Putamen (tissue), 1 donor: Measurements from ENCODE around the gene TRAPPC4.
"Not testable (repeated sequence)": the region's sequence is repeated elsewhere in the genome, so short reads cannot be mapped to it uniquely, and the experiment has no call there.

Experiments
- DNase-seq: peaks from one replicate; pipeline ENCODE4 v3.0.0-alpha.2; 2016; ENCODE audit warnings: low spot score

Gene TRAPPC4

DNA sequence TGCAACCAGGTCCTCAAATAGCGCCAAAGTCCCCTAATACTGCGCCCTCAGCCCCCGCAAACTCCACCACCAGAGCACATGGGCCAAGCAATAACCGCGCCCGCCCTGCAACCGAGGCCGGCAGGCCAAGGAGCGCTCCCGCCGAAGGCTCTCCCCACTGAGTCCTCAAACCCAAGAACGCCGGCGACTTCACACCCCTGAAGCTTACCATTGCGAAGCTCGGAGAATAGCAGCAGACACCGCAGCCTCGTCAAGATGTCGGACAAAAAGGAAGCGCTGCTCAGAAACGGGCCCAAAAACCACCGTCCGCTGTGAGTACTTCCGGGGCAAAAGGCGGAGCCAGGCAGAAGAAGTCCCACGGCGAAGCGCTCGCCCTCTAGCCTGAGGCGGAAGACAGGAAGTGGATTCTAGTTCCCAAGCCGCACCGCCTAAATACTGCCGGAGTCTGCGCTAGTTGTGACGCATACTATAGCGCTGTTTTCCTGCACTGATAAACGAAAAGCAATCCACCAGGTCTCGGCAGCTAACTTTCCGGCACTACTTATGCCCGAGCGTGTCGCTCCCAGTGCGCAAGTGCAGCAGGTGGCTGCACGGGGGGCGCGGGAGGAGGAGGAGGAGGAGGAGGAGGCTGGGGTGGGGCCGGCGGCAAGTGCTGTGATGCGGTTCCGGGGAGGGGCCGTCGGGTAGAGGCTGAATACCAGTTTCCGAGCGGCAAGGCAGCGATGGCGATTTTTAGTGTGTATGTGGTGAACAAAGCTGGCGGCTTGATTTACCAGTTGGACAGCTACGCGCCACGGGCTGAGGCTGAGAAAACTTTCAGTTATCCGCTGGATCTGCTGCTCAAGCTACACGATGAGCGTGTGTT is at the start of gene TRAPPC4, which contains the start of gene RPS25:
Gene TRAPPC4 (plus strand): TSS at position 693 of the 865 bp plus-strand sequence. CDS start 30 bp downstream, at position 723.
Gene RPS25 (minus strand): TSS at position 270 of the 865 bp plus-strand sequence. CDS start 59 bp downstream, at position 211.
- DNase-seq, result peak; percentile 98

- not testable (repeated sequence) for DNase-seq
These were observed 49.1 kb upstream of the TRAPPC4 start for GRCh38 chr11:118969508-118969907.

- no peak for DNase-seq
These were observed 46.9 kb upstream of the TRAPPC4 start, which contains the start of gene FOXR1 for GRCh38 chr11:118971646-118972045. TSS of gene FOXR1 (plus strand) at chr11:118971761. CDS start at chr11:118971932, 171 bp downstream.

DNA sequence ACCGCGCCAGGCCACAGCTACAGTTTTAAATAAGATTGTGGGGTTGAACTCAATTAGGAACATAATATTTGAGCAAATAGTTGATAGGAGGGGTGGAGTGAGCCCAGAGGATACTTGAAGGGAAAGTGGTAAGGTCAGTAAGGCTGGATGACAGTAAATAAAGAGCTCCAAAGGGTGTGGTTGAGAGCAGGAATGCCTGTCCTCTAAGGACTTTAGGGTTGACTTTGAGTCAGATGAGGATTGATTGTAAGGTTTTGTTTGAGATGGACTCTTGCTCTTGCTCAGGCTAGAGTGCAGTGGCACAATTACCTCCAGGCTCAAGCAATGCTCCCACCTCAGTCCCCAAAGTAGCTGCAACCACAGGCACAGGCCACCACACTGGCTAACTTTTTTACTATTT is 44.6 kb upstream of the TRAPPC4 start:
- DNase-seq, result no peak

DNA sequence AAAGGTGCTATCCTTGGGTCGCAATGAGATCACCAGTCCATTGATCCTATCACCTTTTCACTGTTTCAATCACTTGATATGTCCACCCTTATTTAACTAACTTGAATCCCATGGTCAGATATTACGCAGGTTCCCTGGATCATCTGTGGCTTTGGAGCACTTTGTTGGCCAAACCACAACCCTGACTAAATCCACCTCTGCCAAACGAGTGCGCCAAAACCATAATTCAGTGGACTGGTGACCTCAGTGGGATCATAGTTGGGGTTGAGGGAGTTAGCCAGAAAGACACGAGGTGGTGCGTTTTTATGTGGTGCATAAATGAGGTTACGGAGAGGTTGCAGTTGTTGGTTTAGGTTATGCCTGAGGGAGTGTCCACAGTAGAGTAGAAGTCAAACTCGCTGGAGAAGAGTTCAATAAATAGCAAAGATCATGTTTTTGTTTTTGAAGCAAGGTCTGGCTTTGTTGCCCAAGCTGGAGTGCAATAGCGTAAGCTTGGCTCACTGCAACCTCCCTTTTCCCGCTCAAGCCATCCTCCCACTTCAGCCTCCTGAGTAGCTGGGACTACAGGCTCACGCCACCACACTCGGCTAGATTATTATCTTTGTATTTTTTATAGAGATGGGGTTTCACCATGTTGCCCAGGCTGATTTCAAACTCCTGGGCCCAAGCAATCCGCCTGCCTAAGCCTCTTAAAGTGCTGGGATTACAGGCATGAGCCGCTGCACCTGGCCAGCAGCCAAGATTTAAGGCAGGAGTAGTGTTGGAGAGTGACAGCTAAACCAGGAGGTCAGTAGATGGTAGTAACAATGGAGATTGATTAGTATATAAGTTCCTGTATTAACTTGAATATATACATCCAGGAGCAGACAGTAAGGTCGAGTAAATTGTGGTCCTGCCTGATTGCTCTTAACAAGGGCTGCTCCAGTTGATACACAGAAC is 42.5 kb upstream of the TRAPPC4 start:
- no peak for DNase-seq

DNA sequence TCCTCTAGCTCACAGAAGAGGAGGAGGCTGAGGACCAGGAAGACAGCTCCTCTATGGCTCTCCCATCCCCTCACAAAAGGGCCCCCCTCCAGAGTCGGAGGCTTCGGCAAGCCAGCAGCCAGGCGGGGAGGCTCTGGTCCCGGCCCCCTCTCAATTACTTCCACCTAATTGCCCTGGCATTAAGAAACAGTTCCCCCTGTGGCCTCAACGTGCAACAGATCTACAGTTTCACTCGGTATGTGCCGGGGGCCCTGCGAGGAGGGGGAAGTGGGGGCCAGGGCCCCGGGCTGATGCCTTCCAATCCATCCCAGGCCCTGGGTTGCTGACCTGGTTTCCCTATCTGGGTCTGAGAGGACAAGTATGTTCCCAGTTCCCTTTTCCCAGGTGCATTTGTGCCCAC is 39.1 kb upstream of the TRAPPC4 start:
- DNase-seq, result no peak

DNA sequence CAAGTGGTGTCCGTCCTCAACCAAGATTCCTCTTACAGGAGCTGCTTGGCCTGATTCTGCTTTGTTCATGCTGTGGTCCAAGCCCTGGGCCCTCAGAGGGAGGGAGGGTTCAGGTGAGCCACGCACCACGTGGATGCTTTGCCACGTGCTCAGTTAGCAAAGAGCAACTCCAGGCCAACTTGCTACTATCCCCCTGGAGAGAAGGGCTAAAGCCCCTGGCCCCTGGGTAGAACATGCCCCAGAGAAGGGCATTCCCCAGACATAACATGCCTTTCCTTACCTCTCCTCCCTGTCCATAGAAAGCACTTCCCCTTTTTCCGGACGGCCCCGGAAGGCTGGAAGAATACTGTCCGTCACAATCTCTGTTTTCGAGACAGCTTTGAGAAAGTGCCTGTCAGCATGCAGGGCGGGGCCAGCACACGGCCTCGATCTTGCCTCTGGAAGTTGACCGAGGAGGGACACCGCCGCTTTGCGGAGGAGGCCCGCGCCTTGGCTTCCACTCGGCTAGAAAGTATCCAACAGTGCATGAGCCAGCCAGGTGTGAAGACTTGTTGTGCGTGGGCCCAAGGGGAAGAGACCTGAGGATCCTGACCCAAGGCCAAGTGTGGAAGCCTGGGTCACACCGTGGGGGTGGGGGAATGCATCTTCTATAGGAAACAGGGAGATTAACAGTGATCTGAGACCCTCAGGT is 38.2 kb upstream of the TRAPPC4 start:
- no peak for DNase-seq

DNA sequence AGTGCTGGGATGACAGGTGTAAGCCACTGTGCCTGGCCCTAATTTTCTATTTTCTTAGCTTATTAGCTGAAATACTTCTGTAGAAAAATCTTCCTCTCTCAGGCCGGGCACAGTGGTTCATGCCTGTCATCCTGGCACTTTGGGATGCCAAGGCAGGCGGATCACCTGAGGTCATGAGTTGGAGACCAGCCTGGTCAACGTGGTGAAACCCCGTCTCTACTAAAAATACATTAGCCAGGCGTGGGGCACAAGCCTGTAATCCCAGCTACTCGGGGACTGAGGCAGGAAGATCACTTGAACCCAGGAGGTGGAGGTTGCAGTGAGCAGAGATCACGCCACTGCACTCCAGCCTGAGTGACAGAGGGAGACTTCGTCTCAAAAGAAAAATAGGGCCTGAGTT is 34.2 kb upstream of the TRAPPC4 start:
- DNase-seq, result not testable (repeated sequence)

DNA sequence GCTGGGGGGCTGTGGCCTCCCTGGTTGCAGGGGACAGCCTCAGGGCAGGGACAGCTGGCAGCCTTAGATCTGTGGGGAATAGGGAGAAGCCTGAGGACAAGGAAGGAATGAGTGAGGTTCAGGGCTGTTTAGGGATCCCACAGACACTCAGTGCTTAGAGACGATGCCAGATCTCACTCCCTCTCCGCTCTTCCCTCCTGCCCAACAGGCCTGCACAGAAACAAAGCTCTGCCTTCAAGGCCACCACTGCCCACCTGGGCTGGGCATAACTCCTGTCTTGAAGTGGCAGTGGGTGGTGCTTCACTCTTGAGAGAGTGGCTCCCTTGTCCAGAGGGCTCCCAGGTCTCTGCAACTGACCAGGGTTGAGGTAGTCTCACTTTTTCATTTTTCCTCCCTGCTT is 33.7 kb upstream of the TRAPPC4 start:
- no peak for DNase-seq

DNA sequence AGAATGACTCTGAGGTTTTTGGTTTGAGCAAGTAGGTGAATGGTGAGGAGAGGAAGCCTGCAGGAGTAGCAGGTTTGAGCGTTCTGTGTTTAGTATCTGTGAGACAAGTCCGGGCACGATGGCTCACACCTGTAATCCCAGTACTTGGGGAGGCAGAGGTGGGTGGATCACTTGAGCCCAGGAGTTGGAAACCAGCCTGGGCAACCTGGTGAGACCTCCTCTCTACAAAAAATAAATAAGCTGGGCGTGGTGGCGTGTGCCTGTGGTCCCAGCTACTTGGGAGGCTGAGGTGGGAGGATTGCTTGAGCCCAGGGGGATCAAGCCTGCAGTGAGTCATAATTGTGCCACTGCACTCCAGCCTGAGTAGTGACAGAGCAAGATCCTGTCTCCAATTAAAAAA is 30.3 kb upstream of the TRAPPC4 start:
- no peak for DNase-seq

- DNase-seq, result not testable (repeated sequence)
These were observed 27.0 kb upstream of the TRAPPC4 start for GRCh38 chr11:118991486-118992038.

GRCh38 chr11:118996926-118997626 is 21.5 kb upstream of the TRAPPC4 start:
- DNase-seq, result peak; percentile 12

DNA sequence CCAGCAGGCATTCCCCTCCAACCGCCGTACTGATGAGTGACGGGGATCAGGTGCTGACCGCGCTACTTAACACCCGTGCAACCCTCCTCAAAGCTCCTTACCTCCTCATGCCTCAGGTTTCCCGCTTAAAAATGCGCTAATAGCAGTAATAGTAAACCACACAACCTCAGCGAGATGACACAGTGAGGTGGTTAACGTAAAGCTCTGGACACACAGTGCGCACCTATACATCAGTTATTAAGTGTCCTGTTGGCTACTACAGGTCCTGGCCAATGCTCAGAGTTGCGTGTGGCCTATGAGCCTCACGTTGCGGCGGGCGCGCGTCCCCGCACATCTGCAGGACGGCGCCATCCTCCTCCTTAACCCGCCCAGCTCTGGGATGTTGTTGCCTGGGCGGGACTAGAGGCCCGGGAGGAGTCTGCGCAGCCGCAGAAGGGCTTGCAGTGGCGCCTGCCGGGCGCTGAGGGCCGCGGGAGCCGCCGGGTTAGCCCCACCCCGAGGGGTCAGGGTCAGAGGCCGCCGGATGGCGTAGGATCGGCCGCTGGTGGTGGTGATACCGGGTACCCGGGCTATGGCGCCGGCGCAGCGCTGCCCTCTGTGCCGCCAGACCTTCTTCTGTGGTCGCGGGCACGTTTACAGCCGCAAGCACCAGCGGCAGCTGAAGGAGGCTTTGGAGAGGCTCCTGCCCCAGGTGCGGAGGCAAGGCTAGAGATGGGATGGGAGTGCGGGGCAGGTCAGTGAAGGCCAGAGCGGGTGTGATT is 20.8 kb upstream of the TRAPPC4 start, which contains the start of gene CENATAC:
Gene CENATAC (plus strand): TSS at position 512 of the 761 bp plus-strand sequence. CDS start 60 bp downstream, at position 572.
- DNase-seq, result peak; percentile 97

GRCh38 chr11:118998388-118998717 is 20.2 kb upstream of the TRAPPC4 start:
- DNase-seq, result no peak

- DNase-seq, result no peak
These were observed 19.7 kb upstream of the TRAPPC4 start for GRCh38 chr11:118998822-118999221.

DNA sequence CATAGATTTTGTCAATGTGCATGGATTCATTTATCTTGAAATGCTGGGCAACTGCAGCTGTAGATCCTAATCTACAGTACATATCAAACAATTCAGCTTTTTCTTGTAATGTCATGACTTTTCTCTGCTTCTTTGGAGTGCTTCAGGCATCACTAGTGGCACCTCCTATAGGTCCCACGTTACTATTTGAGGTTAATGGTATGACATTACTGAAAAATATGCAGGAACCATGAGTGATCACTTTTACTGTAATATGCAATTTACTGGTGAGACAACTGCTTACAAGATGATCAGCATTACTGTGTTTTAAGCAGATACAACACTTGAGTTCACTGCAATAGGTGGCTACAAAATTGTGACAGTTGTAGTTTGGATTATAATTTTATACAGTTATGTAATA is 17.7 kb upstream of the TRAPPC4 start:
- DNase-seq, result no peak

DNA sequence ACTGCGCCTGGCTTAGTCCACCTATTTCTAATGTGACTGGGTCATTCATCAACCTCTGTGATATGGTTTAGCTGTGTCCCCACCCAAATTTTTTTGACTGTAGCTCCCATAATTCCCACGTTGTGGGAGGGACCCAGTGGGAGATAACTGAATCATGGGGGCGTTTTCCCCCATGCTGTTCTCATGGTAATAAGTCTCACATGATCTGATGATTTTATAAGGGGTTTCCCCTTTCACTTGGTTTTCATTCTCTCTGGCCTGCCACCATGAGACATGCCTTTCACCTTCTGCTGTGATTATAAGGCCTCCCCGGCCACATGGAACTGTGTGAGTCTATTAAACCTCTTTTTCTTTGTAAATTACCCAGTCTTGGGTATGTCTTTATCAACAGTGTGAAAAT is 11.9 kb upstream of the TRAPPC4 start:
- no peak for DNase-seq

DNA sequence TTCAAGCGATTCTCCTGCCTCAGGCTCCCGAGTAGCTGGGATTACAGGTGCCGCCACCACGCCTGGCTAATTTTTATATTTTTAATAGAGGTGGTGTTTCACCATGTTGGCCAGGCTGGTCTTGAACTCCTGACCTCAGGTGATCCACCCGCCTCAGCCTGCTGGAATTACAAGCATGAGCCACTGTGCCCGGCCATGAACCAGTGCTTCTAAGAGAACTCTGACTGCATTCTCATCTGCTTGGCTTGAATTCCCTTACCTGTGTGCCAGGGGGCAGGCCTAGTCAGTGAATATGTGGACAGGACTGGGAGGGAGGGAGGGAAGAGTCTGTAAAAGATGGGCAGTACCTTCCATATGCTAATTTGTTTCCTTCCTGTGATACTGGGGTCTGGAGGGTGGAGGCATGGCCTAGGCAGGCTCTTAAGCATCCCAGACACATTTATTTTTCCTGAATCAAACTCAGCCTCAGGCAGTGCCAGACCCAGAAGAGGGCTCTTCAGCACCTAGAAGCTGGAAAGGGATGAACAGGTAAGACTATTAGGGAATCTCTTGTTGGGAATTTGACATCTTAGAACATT is 7.0 kb upstream of the TRAPPC4 start:
- no peak for DNase-seq

DNA sequence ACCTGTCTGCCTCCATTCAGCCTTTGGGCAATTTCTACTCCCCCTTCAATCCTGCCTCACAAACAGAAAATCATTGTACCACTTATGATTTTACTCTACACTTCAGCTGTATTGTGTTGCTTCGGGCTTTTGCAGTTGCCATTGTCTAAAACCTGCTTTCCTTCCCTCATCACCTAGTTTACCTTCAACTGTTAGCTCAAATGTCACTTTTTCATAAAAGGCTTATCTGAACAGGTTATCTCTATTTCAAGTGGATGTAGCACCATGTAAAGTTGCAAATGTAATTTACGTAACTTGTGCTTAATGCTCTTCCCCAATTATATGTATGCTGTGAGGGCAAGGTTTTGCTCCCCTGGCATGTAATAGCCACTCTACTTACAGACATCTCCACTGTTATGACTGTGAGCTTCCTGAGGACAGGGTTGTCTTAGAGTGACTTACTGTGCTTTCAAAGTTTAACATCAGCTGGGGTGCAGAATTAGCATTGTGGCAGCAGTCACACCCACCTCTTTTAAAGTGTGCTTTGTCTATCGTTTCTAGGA is 5.9 kb upstream of the TRAPPC4 start:
- no peak for DNase-seq
